BJ (cell line): ENCODE measurements around the gene USP48. TPM values are rescaled to one million over a fixed set of nuclear protein-coding genes. Genes with fewer than 3 reads are reported as not detected.

Experiments
- CTCF ChIA-PET: fragments of 350-600 bp; formaldehyde crosslinking; extraction: SDS; loops from one replicate; lab custom pipeline; 2021; ENCODE audit warnings: antibody characterized with exemption, inconsistent platforms; lab: Yijun Ruan, JAX
- POLR2A ChIA-PET: fragments of 300-600 bp; sonication (Branson Sonifier 250); formaldehyde crosslinking; extraction: SDS; loops from one replicate; lab custom pipeline; 2021; ENCODE audit warnings: antibody characterized with exemption; lab: Charles Lee
- DNase-seq: peaks from one replicate; pipeline ENCODE4 v3.0.0-alpha.2; 2011; ENCODE audit warnings: low read depth
- H3K27me3 ChIP-seq: 2 replicates; pipeline ENCODE4 v1.6.0; 2011; ENCODE audit warnings: low read length; ENCODE audit not compliant: control insufficient read depth, insufficient read depth
- H3K36me3 ChIP-seq: 2 replicates; pipeline ENCODE4 v1.5.1; 2011; ENCODE audit warnings: low read length; ENCODE audit not compliant: control insufficient read depth, insufficient read depth
- H3K4me3 ChIP-seq: 2 replicates; pipeline ENCODE4 v1.5.1; 2011; ENCODE audit warnings: low read depth, mild to moderate bottlenecking, control low read depth, low read length
- polyA plus RNA-seq: library from polyadenylated mRNA; depleted of rRNA; stranded (reverse); fragments of >200 nt; gene quantifications from 2 replicates; pipeline ENCODE4 v1.2.3, GENCODE V29; 2011
- TF ChIP-seq, protein P1 (sequence below): IDR thresholded peaks from 2 replicates; pipeline ENCODE4 v1.5.1; 2011; ENCODE audit warnings: low read depth, mild to moderate bottlenecking, control low read depth, inconsistent platforms, low read length, moderate library complexity; ENCODE audit not compliant: insufficient read depth

The USP48 gene
- polyA plus RNA-seq, 1 experiment, result 10.8 TPM

DNA sequence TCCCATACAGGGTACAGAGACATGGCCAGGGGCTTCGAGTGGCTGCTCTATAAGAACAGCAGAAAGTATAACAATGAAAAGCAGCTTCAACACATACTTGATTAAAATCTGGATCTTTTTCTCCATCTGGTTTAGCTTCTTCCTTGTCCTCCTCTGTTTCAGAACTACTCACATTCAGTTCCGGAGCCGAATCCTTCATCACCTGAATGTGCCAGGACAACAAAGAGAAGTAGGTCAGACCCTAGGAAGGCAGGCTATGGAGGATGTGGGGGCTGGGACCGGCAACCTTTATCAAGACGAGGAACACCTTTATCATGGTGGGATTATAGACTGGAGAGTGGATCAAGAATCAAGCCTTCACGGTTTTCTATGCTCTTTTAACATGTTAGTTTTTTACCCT, 81.5 kb downstream of the USP48 start:
- no peaks in the 10 kb centered on the region for H3K27me3 ChIP-seq
- CTCF ChIA-PET, result interaction anchor here (0.6 to 0.9 kb wide), 2 partner anchors 262 to 943 kb away, joined by 3 read pairs; no protein-coding TSS in a partner anchor
- H3K36me3 ChIP-seq, result peaks cover 8% of the 10 kb centered on the region
- POLR2A ChIA-PET, result no interaction called here
- TF ChIP-seq, protein P1, sequence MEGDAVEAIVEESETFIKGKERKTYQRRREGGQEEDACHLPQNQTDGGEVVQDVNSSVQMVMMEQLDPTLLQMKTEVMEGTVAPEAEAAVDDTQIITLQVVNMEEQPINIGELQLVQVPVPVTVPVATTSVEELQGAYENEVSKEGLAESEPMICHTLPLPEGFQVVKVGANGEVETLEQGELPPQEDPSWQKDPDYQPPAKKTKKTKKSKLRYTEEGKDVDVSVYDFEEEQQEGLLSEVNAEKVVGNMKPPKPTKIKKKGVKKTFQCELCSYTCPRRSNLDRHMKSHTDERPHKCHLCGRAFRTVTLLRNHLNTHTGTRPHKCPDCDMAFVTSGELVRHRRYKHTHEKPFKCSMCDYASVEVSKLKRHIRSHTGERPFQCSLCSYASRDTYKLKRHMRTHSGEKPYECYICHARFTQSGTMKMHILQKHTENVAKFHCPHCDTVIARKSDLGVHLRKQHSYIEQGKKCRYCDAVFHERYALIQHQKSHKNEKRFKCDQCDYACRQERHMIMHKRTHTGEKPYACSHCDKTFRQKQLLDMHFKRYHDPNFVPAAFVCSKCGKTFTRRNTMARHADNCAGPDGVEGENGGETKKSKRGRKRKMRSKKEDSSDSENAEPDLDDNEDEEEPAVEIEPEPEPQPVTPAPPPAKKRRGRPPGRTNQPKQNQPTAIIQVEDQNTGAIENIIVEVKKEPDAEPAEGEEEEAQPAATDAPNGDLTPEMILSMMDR, result no peak
- DNase-seq, result no peak
- no peak overlapping the region for H3K4me3 ChIP-seq

DNA sequence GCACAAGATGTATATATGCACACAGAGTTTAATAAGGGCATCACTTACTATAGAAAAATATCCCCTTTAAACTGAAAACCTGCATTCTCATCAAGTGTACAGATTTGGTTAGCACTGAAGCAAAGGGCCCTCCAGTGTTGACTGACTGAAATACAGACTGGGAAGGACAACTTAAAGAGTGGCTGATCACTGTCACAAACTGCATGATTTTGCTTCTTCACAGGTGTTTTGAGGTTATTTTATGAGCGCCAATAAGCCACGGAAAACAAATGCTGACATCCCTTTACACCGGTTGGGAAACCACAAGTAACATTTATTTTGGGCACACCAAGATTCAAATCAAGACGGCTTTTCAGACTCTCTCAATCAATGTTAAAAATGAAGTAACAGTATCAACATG, 82.9 kb downstream of the USP48 start:
- Histone ChIP-seq H3K27me3 (no peaks in the 10 kb centered on the region), H3K4me3 (no peak overlapping the region), H3K36me3 (peaks cover 5% of the 10 kb centered on the region)
- ChIA-PET POLR2A (no interaction called here), CTCF (no interaction called here)
- TF ChIP-seq, protein P1, result no peak
- DNase-seq, result no peak

DNA sequence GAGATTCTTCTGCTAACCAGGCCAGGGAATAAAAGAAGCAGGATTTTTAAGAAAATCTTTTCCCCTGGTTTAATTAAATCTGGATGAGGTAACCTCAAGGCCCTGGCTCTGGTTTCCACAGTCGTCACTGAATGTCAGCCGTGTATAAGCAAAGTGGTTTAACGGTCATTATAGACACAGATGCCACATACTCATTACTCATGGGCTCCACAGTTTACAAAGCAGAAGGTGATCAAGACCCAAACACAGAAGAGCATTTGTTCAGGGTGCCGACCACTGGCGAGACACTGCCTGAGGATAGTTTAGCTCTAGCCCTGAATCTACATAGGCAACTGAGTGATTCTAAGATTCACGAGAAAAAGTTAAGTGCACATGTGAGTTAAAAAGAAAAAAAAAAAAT, 86.0 kb downstream of the USP48 start:
- TF ChIP-seq, protein P1, result no peak
- no peak for DNase-seq
- CTCF ChIA-PET, result no interaction called here
- Histone ChIP-seq H3K36me3 (peaks cover 7% of the 10 kb centered on the region), H3K27me3 (no peaks in the 10 kb centered on the region), H3K4me3 (no peak overlapping the region)
- POLR2A ChIA-PET, result interaction anchor here (0.6 kb wide), 1 partner anchor 357 kb away, joined by 10 read pairs; no protein-coding TSS in a partner anchor

DNA sequence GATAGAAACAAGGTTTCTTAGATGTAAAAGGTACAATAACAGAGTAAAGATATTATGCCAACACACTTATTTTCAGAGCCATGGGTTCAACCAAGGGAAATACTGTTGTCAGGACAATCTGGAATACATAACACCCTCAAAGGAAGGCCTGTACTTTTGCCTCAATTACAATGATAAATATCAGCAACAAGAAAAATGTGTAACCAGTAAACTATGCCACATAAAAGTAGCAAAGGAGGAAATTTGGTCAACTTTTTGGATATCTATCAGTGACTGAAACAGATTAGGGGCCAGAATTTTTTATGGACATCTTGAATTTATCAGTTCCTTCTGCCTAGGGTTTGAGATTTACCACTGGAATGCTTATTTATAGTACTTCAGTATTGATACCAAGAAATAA, 89.2 kb downstream of the USP48 start:
- CTCF ChIA-PET, result interaction anchor here (1.2 to 2.9 kb wide), 2 partner anchors 9 to 10 kb away, joined by 4 to 12 read pairs; no protein-coding TSS in a partner anchor
- peak; percentile 64 for DNase-seq
- POLR2A ChIA-PET, result no interaction called here
- H3K27me3 ChIP-seq, result no peaks in the 10 kb centered on the region
- TF ChIP-seq, protein P1, result no peak
- H3K36me3 ChIP-seq, result peaks cover 8% of the 10 kb centered on the region
- no peak overlapping the region for H3K4me3 ChIP-seq

DNA sequence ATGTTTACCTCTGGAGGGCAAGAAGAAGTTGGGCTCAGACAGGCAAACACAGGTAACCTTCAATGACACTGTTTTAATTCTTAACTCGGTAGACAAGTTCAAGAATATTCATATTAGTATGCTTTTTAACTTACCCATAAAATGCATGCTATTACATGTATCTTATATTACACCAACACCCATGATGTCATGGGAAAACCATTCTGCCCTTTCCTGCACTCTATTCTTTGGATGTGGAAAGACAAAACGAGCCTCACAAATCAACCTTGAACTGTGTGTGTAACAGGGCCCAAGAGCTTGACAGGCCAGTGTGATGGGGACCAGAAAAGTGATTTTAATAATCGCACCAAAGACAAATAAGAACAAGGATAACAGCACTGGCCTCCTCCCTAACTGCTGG, 91.2 kb downstream of the USP48 start:
- no peak for DNase-seq
- ChIA-PET POLR2A (no interaction called here), CTCF (interaction anchor here (2.9 kb wide), 1 partner anchor 12 kb away, joined by 12 read pairs; no protein-coding TSS in a partner anchor)
- H3K4me3 ChIP-seq, result no peak overlapping the region
- peaks cover 12% of the 10 kb centered on the region for H3K36me3 ChIP-seq
- no peaks in the 10 kb centered on the region for H3K27me3 ChIP-seq
- TF ChIP-seq, protein P1, result no peak
